H1 (cell line): ENCODE results near the gene MCUB. TPM values are rescaled to one million over a fixed set of nuclear protein-coding genes. Genes with fewer than 3 reads are reported as not detected.

Experiments used
- ASH2L ChIP-seq: fragments of 200-600, 300-600 bp; sonication (generic); IDR thresholded peaks from one replicate; pipeline ENCODE4 v1.7.1; 2017; ENCODE audit warnings: low read length
- CTBP2 ChIP-seq: IDR thresholded peaks from 2 replicates; pipeline ENCODE4 v1.7.0; 2011; ENCODE audit warnings: borderline replicate concordance, mild to moderate bottlenecking, moderate library complexity, mixed read lengths, low read length; ENCODE audit not compliant: insufficient read depth, insufficient read length
- GABPA ChIP-seq: IDR thresholded peaks from 2 replicates; pipeline ENCODE4 v1.6.1; 2011; ENCODE audit warnings: mild to moderate bottlenecking, low read length, moderate library complexity, borderline replicate concordance; ENCODE audit not compliant: insufficient read depth
- GTF2F1 ChIP-seq: IDR thresholded peaks from 2 replicates; pipeline ENCODE4 v1.6.1; 2012; ENCODE audit warnings: low read depth, low read length, improper control_type of control experiment, borderline replicate concordance
- HDAC2 ChIP-seq, 2 experiments: fragments of 300-600 bp in 1 of 2; sonication (generic) in 1 of 2; IDR thresholded peaks; 2 replicates each; pipeline ENCODE4 v1.6.1; 2011 to 2012; ENCODE audit warnings: low read depth in 2 of 2, low read length in 2 of 2, mild to moderate bottlenecking in 2 of 2, moderate library complexity in 2 of 2, borderline replicate concordance in 1 of 2, inconsistent platforms in 1 of 2
- NANOG ChIP-seq: IDR thresholded peaks from 2 replicates; pipeline ENCODE4 v1.6.1; 2011; ENCODE audit warnings: low read length, low read depth, mild to moderate bottlenecking, inconsistent platforms; ENCODE audit not compliant: insufficient read depth, poor library complexity, severe bottlenecking
- ZNF274 ChIP-seq: IDR thresholded peaks from 2 replicates; pipeline ENCODE4 v1.7.0; 2012; ENCODE audit warnings: low read length, borderline replicate concordance; ENCODE audit errors: extremely low read depth
- polyA plus RNA-seq, 7 experiments: library from polyadenylated mRNA; depleted of rRNA in 3 of 7; stranded (reverse) in 5 of 7; unstranded in 2 of 7; fragments of >200 nt in 5 of 7; fragments of 200-250 nt in 2 of 7; gene quantifications; 1 replicate in 5 of 7; 2 replicates in 1 of 7; 4 replicates in 1 of 7; pipeline versions ENCODE4 v1.2.1 to v1.2.3, GENCODE V29; 2011 to 2013; ENCODE audit warnings: missing spikeins in 2 of 7, mixed read lengths in 2 of 7
- total RNA-seq: library from RNA; stranded (reverse); fragmentation: NEBNext Ultra II Directional; extraction: Animal tissue kit (Norgen Biotek cat#: 25700); gene quantifications from 2 replicates; pipeline ENCODE4 v1.2.1, GENCODE V29; 2021
- TF ChIP-seq, protein P1 (sequence below): IDR thresholded peaks from 2 replicates; pipeline ENCODE4 v1.6.1; 2011; ENCODE audit warnings: low read length, improper control_type of control experiment

MCUB gene
- total and polyA plus RNA-seq, 2 of the 8 experiments (the other 6 are each of a cell fraction or from before 2014, with no cell fraction given), result 15.2 to 19.4 TPM

DNA sequence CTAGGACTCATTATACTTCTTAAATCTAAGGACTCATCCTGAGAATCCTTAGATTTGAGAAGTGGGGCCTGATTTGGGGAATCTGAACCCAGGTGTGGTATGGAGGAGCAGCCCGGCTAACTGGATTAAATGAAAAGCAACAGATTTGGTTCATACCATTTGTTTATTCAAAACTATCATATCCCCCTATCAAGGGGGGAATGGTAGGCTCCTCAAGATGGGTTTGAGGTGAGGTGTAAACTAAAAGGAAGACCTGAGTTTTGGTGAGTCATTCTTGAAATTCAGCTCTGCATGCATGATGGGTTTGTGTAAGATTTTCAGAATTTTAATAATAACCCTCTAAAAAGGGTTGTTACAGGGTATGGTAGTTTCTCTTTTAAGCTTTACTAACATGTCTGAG lies 89.8 kb downstream of the MCUB start (continued):
- TF ChIP-seq ZNF274 (no peak), NANOG (no peak), CTBP2 (no peak), HDAC2 (IDR thresholded peaks at IDR 0.05; ENCODE audit: borderline replicate concordance in 1 of 2, low read depth in 2 of 2, low read length in 2 of 2) (no peak), GABPA (no peak), GTF2F1 (no peak), ASH2L (no peak)
- TF ChIP-seq, protein P1, sequence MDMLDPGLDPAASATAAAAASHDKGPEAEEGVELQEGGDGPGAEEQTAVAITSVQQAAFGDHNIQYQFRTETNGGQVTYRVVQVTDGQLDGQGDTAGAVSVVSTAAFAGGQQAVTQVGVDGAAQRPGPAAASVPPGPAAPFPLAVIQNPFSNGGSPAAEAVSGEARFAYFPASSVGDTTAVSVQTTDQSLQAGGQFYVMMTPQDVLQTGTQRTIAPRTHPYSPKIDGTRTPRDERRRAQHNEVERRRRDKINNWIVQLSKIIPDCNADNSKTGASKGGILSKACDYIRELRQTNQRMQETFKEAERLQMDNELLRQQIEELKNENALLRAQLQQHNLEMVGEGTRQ, result no peak
